IPS-20b (cell line): ENCODE data around the gene MAST2.

ENCODE experiments used
- H3K27ac ChIP-seq: one replicate; pipeline ENCODE4 v1.5.1; 2013; ENCODE audit warnings: low read length
- H3K27me3 ChIP-seq: 2 replicates; pipeline ENCODE4 v1.6.1; 2013; ENCODE audit warnings: mild to moderate bottlenecking, low read length, inconsistent platforms; ENCODE audit not compliant: insufficient read depth
- H3K36me3 ChIP-seq: 2 replicates; pipeline ENCODE4 v1.6.1; 2013; ENCODE audit warnings: low read depth, mild to moderate bottlenecking, inconsistent platforms, low read length, moderate library complexity; ENCODE audit not compliant: insufficient read depth
- H3K4me1 ChIP-seq: 2 replicates; pipeline ENCODE4 v1.6.1; 2013; ENCODE audit warnings: mild to moderate bottlenecking, control low read depth, inconsistent platforms, low read length, moderate library complexity; ENCODE audit not compliant: insufficient read depth
- H3K4me3 ChIP-seq: 2 replicates; pipeline ENCODE4 v1.5.1; 2013; ENCODE audit warnings: mild to moderate bottlenecking, low read length, inconsistent platforms
- H3K9ac ChIP-seq: 2 replicates; pipeline ENCODE4 v1.6.1; 2013; ENCODE audit warnings: low read depth, mild to moderate bottlenecking, inconsistent platforms, low read length, moderate library complexity
- H3K9me3 ChIP-seq: 2 replicates; pipeline ENCODE4 v1.6.1; 2013; ENCODE audit warnings: mild to moderate bottlenecking, low read depth, low read length, inconsistent platforms; ENCODE audit not compliant: insufficient read depth

MAST2 gene

DNA sequence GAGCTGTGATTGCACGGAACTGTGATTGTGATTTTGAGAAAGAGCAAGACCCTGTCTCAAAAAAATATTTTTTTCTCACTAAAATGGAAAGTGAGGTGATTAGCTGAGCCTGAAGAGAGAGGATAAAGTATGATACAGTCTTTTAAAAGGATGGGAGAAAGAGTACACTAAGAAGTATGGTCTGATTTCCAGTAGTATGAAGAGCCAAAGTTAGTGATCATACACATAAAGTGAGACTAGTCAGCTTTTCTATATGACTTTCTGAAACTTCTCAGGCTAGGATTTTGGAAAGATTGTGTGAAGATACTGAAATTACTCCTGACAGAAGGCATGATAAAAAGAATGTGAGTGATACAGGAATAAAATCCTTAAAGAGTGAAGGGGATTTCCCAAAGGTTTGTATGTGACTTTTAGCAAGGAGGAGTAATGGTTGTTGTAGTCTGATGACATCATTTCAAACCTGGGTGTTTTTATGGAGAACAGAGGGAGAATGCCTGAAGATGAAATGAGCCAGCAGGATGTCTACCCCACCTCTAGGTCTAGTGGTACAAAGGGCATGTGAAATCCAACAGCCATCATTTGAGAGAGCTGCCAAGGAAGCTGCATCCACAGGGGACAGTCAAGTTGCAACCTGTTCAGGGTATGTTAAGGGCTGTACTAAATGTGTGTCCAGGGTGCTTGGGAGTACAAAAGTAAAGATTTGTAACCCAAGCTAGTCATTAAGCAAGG, 171.3 kb downstream of the MAST2 start:
- Histone ChIP-seq H3K27me3 (no peaks in the 10 kb centered on the region), H3K9ac (no peak overlapping the region), H3K36me3 (peaks cover 8% of the 10 kb centered on the region), H3K9me3 (no peaks in the 10 kb centered on the region), H3K4me1 (no peaks in the 10 kb centered on the region), H3K4me3 (no peak overlapping the region), H3K27ac (no peak overlapping the region)

DNA sequence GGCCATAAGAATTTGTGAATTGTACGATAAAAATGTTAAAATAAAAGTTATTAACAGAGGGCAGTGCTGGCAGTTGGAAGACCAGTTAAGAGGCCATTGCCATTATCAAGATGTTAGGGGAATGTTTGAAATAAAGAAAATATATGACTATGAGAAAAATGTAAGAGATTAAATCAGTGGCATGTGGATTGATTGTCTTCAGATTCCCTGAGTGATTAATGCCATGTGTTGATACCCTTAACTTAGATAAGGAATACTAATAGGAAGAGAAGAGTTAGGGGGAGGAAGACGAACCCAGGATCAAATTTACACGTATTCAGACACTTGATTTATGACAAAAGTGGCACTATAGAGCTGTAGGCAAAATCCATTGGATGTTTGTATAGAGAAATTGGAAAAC, 173.2 kb downstream of the MAST2 start:
- Histone ChIP-seq H3K27ac (no peak overlapping the region), H3K36me3 (peaks cover 8% of the 10 kb centered on the region), H3K4me1 (no peaks in the 10 kb centered on the region)

DNA sequence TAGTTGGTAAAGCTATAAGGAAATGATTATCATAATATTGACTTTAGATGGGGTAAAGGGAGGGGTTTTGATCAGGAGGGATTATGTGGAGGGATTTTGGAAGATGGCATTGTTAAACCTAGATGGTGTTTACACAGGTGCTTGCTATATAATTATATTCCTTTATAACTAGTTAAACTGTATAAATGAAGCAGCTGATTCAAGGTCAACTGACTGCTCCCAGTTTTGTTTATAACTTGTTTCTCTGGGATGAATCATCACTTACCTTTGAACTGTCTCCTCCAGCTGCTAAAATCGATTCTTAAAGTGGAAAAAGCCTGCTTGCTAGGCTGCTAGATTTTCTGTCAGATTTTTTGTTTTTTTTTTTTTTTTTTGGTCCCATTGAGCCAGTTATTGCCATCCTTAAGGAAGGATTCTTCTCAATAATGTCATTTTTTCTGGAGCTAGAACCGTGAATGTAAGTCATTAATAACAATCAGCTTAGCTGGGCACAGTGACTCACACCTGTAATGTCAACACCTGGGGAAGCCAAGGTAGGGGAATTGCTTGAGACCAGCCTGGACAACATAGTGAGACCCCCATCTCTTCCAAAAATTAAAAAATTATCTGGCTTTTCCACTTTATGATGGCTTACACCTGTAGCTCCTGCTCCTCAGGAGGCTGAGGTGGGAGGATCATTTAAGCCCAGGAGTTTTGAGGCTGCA, 175.8 kb downstream of the MAST2 start:
- Histone ChIP-seq H3K27ac (no peak overlapping the region), H3K4me3 (no peak overlapping the region), H3K9ac (no peak overlapping the region), H3K9me3 (no peaks in the 10 kb centered on the region), H3K36me3 (no peaks in the 10 kb centered on the region; the same call in 1 of the 2 replicates), H3K27me3 (no peaks in the 10 kb centered on the region), H3K4me1 (no peaks in the 10 kb centered on the region)

More for the DNA sequence above, 173.2 kb downstream of the MAST2 start:
- Histone ChIP-seq H3K4me3 (no peak overlapping the region), H3K9ac (no peak overlapping the region), H3K27me3 (no peaks in the 10 kb centered on the region), H3K9me3 (no peaks in the 10 kb centered on the region)

DNA sequence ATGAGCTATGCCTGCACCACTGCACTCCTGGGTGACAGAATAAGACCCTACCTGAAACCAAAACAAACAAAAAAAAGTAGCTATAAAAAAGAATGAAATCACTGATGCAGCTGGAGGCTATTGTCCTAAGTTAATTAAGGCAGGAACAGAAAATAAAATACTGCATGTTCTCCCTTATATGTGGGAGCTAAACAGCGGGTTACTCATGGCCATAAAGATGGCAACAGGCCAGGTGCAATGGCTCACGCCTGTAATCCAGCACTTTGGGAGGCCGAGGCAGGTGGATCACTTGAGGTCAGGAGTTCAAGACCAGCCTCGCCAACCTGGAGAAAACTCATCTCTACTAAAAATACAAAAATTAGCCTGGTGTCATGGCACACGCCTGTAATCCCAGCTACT, 176.4 kb downstream of the MAST2 start:
- Histone ChIP-seq H3K4me1 (no peaks in the 10 kb centered on the region), H3K27ac (no peak overlapping the region), H3K4me3 (no peak overlapping the region), H3K9ac (no peak overlapping the region), H3K27me3 (no peaks in the 10 kb centered on the region), H3K36me3 (no peaks in the 10 kb centered on the region; the same call in 1 of the 2 replicates), H3K9me3 (no peaks in the 10 kb centered on the region)

DNA sequence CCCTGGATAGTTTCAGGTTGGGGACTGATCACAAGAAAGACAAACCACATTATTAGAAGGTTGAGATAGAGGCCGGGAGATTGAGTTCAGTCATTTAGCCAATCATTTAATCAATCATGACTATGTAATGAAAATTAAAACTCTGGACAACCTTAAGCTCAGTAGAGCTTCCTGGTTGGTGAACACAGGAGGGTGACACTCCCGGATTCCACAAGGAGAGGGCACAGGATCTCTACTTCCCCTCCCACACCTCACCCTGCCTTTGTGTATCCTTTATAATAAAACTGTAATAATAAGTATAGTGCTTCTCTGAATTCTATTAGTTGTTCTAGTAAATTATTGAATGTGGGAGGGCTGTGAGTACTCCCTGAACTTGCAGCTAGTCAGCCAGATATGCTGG, 178.9 kb downstream of the MAST2 start:
- no peaks in the 10 kb centered on the region for H3K27me3 ChIP-seq
- no peaks in the 10 kb centered on the region for H3K4me1 ChIP-seq
- no peak overlapping the region for H3K9ac ChIP-seq
- H3K4me3 ChIP-seq, result no peak overlapping the region
- H3K36me3 ChIP-seq, result no peaks in the 10 kb centered on the region
- no peaks in the 10 kb centered on the region for H3K9me3 ChIP-seq
- H3K27ac ChIP-seq, result no peak overlapping the region

DNA sequence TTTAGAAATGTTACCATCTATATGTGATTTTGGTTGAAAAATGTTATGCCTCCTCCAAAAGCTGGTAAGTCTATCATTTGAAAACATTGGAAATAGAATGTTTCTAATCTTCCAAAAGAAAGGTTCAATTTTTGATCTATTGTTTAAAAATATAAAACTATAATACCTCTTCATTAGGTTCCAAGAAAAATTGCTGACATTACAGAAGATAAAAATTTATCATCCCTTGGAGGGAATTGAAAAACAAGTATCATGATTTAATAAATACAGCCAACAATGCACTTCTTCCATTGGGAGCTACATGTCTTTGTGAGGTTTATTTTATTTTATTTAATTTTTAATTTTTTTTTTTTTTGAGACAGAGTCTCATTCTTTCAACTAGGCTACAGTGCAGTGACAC, 180.6 kb downstream of the MAST2 start:
- H3K9ac ChIP-seq, result no peak overlapping the region
- no peak overlapping the region for H3K4me3 ChIP-seq
- H3K27me3 ChIP-seq, result no peaks in the 10 kb centered on the region
- H3K4me1 ChIP-seq, result no peaks in the 10 kb centered on the region
- no peaks in the 10 kb centered on the region for H3K36me3 ChIP-seq
- no peaks in the 10 kb centered on the region for H3K9me3 ChIP-seq
- H3K27ac ChIP-seq, result no peak overlapping the region

DNA sequence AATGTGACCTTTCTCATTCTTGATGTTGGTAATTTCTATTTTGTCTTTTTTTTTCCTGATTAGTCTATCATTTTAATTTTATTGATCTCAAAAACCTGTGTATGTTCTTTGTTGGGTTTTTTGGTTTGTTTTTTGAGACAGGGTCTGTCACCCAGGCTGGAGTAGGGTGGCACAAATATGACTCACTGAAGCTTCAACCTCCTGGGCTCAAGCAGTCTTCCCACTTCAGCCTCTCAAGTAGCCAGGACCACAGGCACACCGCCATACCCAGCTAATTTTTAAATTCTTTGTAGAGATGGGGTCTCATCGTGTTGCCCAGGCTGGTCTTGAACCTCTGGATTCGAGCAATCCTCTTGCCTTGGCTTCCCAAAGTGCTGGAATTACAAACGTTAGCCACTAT, 183.8 kb downstream of the MAST2 start:
- peaks cover 11% of the 10 kb centered on the region for H3K9me3 ChIP-seq
- no peak overlapping the region for H3K27ac ChIP-seq
- H3K9ac ChIP-seq, result no peak overlapping the region
- H3K27me3 ChIP-seq, result no peaks in the 10 kb centered on the region
- H3K4me3 ChIP-seq, result no peak overlapping the region
- H3K4me1 ChIP-seq, result no peaks in the 10 kb centered on the region
- H3K36me3 ChIP-seq, result no peaks in the 10 kb centered on the region

DNA sequence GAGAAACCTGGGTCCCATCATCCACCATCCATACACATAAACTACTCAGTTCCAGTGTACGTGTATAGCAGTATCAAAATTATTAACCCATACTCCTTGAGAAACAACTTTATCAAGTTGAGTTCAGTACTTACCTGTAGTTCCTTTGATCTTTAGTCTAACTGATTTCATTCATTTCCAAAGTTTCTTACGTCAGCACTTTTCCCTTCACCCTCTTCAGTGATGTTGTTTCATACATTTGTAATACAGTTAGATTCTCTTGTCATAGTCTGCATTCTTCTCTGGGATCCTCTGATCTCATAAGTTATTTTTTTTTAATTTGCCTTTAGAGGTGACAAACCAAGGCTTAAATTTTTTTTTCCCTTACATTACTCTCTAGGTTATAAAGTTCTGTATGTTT, 185.8 kb downstream of the MAST2 start:
- H3K36me3 ChIP-seq, result no peaks in the 10 kb centered on the region
- H3K27me3 ChIP-seq, result no peaks in the 10 kb centered on the region
- no peak overlapping the region for H3K9ac ChIP-seq
- H3K4me3 ChIP-seq, result no peak overlapping the region
- H3K9me3 ChIP-seq, result peaks cover 11% of the 10 kb centered on the region
- H3K4me1 ChIP-seq, result no peaks in the 10 kb centered on the region
- H3K27ac ChIP-seq, result no peak overlapping the region

DNA sequence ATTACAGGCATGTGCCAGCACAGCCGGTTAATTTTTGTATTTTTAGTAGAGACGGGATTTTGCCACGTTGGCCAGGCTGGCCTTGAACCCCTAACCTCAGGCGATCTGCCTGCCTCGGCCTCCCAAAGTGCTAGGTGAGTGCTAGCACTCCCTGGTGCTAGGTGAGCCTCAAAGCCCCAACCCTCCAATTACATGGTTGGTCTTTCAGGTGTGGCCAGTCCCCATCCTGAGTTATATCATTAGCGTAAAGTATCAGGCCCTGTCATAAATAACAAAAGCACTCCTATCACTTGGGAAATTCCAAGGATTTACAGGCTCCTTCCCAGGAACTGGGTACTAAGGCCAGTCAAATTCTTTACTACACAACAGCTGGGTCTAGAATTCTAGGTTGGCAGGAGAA, 191.0 kb downstream of the MAST2 start:
- Histone ChIP-seq H3K27me3 (no peaks in the 10 kb centered on the region), H3K9me3 (peaks cover 11% of the 10 kb centered on the region)

DNA sequence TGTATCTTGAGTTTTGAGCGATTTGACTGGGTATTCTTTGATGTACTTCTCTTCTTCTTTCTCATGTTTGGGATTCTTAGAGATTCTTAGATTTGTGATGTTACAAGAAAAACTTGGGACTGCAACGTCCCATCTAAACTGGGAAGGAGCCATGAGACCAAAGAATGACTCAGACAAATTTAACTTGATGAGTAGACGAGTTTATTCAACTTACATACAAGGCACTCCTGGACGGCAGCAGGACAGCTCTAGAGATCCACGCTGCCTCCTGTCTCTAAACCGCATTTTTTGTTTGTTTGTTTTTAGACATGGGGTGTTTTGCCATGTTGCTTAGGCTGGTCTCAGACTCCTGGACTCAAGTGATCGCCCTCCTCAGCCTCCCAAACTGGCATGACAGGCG, 191.9 kb downstream of the MAST2 start:
- H3K4me3 ChIP-seq, result no peak overlapping the region
- no peak overlapping the region for H3K9ac ChIP-seq
- no peaks in the 10 kb centered on the region for H3K27me3 ChIP-seq
- H3K4me1 ChIP-seq, result no peaks in the 10 kb centered on the region
- 0 out of 2 replicates have a peak, but pooled peaks cover 7% of the 10 kb centered on the region for H3K36me3 ChIP-seq
- H3K9me3 ChIP-seq, result peaks cover 11% of the 10 kb centered on the region
- H3K27ac ChIP-seq, result no peak overlapping the region

More for the DNA sequence above, 191.0 kb downstream of the MAST2 start:
- H3K27ac ChIP-seq, result no peak overlapping the region
- no peak overlapping the region for H3K9ac ChIP-seq
- H3K4me1 ChIP-seq, result no peaks in the 10 kb centered on the region
- no peak overlapping the region for H3K4me3 ChIP-seq
- H3K36me3 ChIP-seq, result 0 out of 2 replicates have a peak, but pooled peaks cover 3% of the 10 kb centered on the region

DNA sequence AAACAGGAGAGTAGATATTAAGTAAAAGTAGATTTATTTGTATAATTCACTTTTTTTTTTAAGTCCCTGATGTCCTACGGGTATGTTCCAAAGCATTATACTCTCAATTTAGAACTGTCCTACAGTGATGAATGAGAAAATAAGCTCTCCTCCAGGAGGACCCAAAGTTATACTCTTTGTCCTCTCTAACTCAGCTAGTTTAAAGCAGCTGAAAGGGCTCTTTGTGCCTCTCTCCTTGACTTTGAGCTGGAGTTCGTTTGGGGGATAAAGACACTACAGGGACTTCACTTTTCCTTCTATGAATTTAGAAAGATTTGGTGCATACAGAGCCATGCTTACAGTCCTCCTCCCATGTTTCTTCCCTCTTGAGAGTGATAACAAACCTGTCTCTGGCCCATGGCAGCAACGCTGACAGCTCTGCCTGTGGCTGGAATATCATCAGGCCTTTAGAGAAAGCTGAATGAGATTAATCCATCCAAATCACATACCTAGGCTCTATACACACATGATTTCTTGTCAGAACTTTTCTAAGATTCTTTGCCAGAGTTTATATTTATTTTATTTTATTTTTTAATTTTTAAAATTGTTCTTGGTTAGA, 194.7 kb downstream of the MAST2 start:
- no peak overlapping the region for H3K4me3 ChIP-seq
- no peaks in the 10 kb centered on the region; the same call in 1 of the 2 replicates for H3K4me1 ChIP-seq
- H3K27me3 ChIP-seq, result no peaks in the 10 kb centered on the region
- 0 out of 2 replicates have a peak, but pooled peaks cover 10% of the 10 kb centered on the region for H3K36me3 ChIP-seq
- H3K9ac ChIP-seq, result no peak overlapping the region
- H3K27ac ChIP-seq, result no peak overlapping the region
- H3K9me3 ChIP-seq, result no peaks in the 10 kb centered on the region

DNA sequence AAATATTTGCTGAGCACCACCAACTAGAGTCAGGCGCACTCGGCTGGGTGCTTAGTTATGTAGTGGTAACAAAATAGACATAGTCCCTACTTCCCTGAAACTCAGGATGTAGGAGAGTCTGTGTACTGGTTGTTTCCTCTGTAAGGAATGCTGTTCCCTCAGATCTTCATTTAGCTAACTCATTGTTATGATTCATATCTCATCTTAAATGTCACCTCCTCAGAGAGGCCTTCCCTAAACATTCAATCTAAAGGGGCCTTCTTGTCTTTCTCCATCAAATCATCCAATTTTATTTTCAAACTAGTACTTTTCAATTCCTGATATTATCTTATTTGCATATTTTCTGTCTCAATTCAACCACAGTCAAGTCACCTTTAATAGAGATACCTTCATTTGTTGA, 196.1 kb downstream of the MAST2 start:
- H3K4me3 ChIP-seq, result no peak overlapping the region
- H3K4me1 ChIP-seq, result no peaks in the 10 kb centered on the region; the same call in 1 of the 2 replicates
- no peak overlapping the region for H3K27ac ChIP-seq
- H3K36me3 ChIP-seq, result peaks cover 13% of the 10 kb centered on the region; the same call in 1 of the 2 replicates
- no peaks in the 10 kb centered on the region for H3K9me3 ChIP-seq
- no peak overlapping the region for H3K9ac ChIP-seq
- no peaks in the 10 kb centered on the region for H3K27me3 ChIP-seq
